ENCODE data around the gene NLGN1.

NLGN1 gene

DNA sequence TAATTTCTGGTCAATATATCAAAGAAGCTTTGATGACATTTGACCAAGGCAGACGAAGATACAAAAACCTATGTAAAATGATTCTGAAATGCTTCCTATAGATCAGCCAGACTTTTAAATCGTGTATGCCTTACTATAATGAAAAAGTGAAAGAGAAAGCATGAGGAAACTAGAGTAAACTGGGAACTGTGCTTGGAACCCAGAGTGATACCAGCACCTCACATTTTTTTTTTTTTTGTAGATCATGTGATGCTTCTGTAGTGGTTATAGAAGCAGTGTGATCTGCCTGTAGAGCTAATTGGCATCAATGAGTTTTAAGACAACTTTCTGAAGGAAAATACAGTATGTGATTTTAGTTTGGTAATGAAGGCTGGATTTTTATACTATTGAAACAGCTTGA is 150.7 kb downstream of the NLGN1 start:
- no peaks in the 10 kb centered on the region for H3K36me3 ChIP-seq (ENCODE audit: control insufficient read depth in 4 of 4, insufficient read depth in 4 of 4, low read length in 3 of 4)
- no peak overlapping the region for H3K27ac ChIP-seq (ENCODE audit: insufficient read depth in 1 of 2, low read depth in 1 of 2, low read length in 2 of 2, poor library complexity in 1 of 2, severe bottlenecking in 2 of 2)
- CTCF ChIA-PET: no interaction called here
- no CpG with 5 or more reads among the region's 2 CpGs for WGBS (ENCODE audit: insufficient coverage)
- POLR2A ChIA-PET: no interaction called here
- peak overlapping the region in 5 of 7 experiments; percentile 13 to 59 (median 42) for H3K4me3 ChIP-seq (ENCODE audit: control insufficient read depth in 1 of 7, extremely low read depth in 1 of 7, insufficient read depth in 4 of 7, low read depth in 2 of 7, low read length in 6 of 7)
- H3K9me3 ChIP-seq (ENCODE audit: control extremely low read depth in 1 of 5, control insufficient read depth in 4 of 5, insufficient read depth in 2 of 5, low read depth in 1 of 5, low read length in 4 of 5): no peaks in the 10 kb centered on the region
- peak; percentile 9 to 56 (median 51) for DNase-seq
- no peaks in the 10 kb centered on the region for H3K27me3 ChIP-seq (replicated peaks in 2 of 5; ENCODE audit: control insufficient read depth in 4 of 5, insufficient read depth in 5 of 5, low read length in 4 of 5)
- H3K4me1 ChIP-seq (ENCODE audit: control extremely low read depth in 1 of 4, control insufficient read depth in 4 of 4, insufficient read depth in 4 of 4, low read length in 3 of 4): peaks cover 0 to 4% (median 0%) of the 10 kb centered on the region in 4 experiments

- no peak overlapping the region for H3K27ac ChIP-seq (ENCODE audit: insufficient read depth in 1 of 2, low read depth in 1 of 2, low read length in 2 of 2, poor library complexity in 1 of 2, severe bottlenecking in 2 of 2)
- ChIA-PET CTCF (interaction anchor here (1.0 to 2.3 kb wide), 5 partner anchors 9 to 180 kb away, joined by 3 to 7 read pairs (median 4); no protein-coding TSS in a partner anchor), POLR2A (no interaction called here)
- WGBS (ENCODE audit: insufficient coverage): 0% methylated on average over 1 of the region's 4 CpGs
- H3K27me3 ChIP-seq (replicated peaks in 2 of 5; ENCODE audit: control insufficient read depth in 4 of 5, insufficient read depth in 5 of 5, low read length in 4 of 5): no peaks in the 10 kb centered on the region
- H3K4me1 ChIP-seq (ENCODE audit: control extremely low read depth in 1 of 4, control insufficient read depth in 4 of 4, insufficient read depth in 4 of 4, low read length in 3 of 4): peaks cover 0 to 4% (median 0%) of the 10 kb centered on the region in 4 experiments
- no peak for DNase-seq
- H3K4me3 ChIP-seq (ENCODE audit: control insufficient read depth in 1 of 7, extremely low read depth in 1 of 7, insufficient read depth in 4 of 7, low read depth in 2 of 7, low read length in 6 of 7): no peak overlapping the region
- no peaks in the 10 kb centered on the region for H3K9me3 ChIP-seq (ENCODE audit: control extremely low read depth in 1 of 5, control insufficient read depth in 4 of 5, insufficient read depth in 2 of 5, low read depth in 1 of 5, low read length in 4 of 5)
- no peaks in the 10 kb centered on the region for H3K36me3 ChIP-seq (ENCODE audit: control insufficient read depth in 4 of 4, insufficient read depth in 4 of 4, low read length in 3 of 4)
Observed at GRCh38 chr3:173552526-173552925, 155.0 kb downstream of the NLGN1 start.

DNA sequence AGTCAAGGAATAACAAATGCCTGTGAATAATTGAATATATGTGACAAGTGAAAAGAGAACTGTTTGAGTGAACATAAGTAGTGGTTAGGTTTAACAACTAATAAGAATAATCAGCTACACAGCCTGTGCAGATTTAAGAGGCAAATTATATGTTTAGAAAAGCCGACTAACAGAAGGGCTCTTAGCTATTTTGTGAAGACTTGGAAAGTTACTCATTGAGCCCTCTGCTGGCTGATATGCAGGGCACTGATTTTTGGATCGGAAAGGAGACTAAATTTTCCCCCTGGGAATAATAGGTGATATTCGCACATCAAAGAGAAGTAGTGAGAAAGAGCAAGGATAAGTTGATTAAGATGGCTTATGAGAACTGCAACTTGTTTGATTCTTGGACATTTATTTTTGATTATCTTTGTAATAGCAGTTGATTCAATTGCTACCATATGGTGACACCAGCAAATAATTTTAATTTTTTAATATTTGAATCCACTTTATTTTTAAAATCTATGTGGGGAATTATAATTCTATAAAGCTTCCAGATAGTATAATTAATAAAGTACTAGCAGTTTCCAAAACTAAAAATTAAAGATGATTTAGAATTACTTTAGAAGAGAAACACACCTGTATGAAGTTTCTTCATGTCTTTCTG is 156.2 kb downstream of the NLGN1 start:
- 15% methylated on average over 3 of the region's 3 CpGs for WGBS (ENCODE audit: insufficient coverage)
- Histone ChIP-seq H3K9me3 (ENCODE audit: control extremely low read depth in 1 of 5, control insufficient read depth in 4 of 5, insufficient read depth in 2 of 5, low read depth in 1 of 5, low read length in 4 of 5) (no peaks in the 10 kb centered on the region), H3K27ac (ENCODE audit: insufficient read depth in 1 of 2, low read depth in 1 of 2, low read length in 2 of 2, poor library complexity in 1 of 2, severe bottlenecking in 2 of 2) (no peak overlapping the region), H3K4me1 (ENCODE audit: control extremely low read depth in 1 of 4, control insufficient read depth in 4 of 4, insufficient read depth in 4 of 4, low read length in 3 of 4) (peaks cover 0 to 4% (median 0%) of the 10 kb centered on the region in 4 experiments), H3K4me3 (ENCODE audit: control insufficient read depth in 1 of 7, extremely low read depth in 1 of 7, insufficient read depth in 4 of 7, low read depth in 2 of 7, low read length in 6 of 7) (no peak overlapping the region), H3K36me3 (ENCODE audit: control insufficient read depth in 4 of 4, insufficient read depth in 4 of 4, low read length in 3 of 4) (no peaks in the 10 kb centered on the region), H3K27me3 (replicated peaks in 2 of 5; ENCODE audit: control insufficient read depth in 4 of 5, insufficient read depth in 5 of 5, low read length in 4 of 5) (no peaks in the 10 kb centered on the region)
- ChIA-PET CTCF (interaction anchor here (0.9 to 2.3 kb wide), 6 partner anchors 10 to 744 kb away, joined by 3 to 7 read pairs (median 4); no protein-coding TSS in a partner anchor), POLR2A (no interaction called here)
- peak; percentile 21 to 48 (median 41) for DNase-seq

GRCh38 chr3:173556546-173556945 is 159.0 kb downstream of the NLGN1 start:
- CTCF ChIA-PET: no interaction called here

DNA sequence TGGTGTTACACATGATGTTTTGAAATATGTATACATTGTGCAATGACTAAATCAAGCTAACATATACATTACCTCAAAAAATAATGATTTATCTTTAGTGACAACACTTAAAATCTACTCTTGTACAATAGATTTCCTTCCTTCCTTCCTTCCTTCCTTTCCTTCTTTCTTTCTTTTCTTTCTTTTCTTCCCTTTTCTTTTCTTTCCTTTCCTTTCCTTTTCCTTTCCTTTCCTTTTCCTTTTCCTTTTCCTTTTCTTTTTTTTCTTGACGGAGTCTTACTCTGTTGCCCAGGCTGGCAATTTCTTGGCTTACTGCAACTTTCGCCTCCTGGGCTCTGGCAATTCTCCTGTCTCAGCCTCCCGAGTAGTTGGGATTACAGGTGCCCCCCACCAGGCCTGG is 170.5 kb downstream of the NLGN1 start:
- ChIA-PET CTCF (interaction anchor here (0.9 kb wide), 1 partner anchor 14 kb away, joined by 3 read pairs; no protein-coding TSS in a partner anchor), POLR2A (no interaction called here)
- 100% methylated on average over 1 of the region's 3 CpGs for WGBS (ENCODE audit: insufficient coverage)
- no peaks in the 10 kb centered on the region for H3K27me3 ChIP-seq (replicated peaks in 2 of 5; ENCODE audit: control insufficient read depth in 4 of 5, insufficient read depth in 5 of 5, low read length in 4 of 5)
- H3K36me3 ChIP-seq (ENCODE audit: control insufficient read depth in 4 of 4, insufficient read depth in 4 of 4, low read length in 3 of 4): no peaks in the 10 kb centered on the region
- no peak for DNase-seq
- no peak overlapping the region for H3K4me3 ChIP-seq (ENCODE audit: control insufficient read depth in 1 of 7, extremely low read depth in 1 of 7, insufficient read depth in 4 of 7, low read depth in 2 of 7, low read length in 6 of 7)
- H3K9me3 ChIP-seq (ENCODE audit: control extremely low read depth in 1 of 5, control insufficient read depth in 4 of 5, insufficient read depth in 2 of 5, low read depth in 1 of 5, low read length in 4 of 5): no peaks in the 10 kb centered on the region
- no peak overlapping the region for H3K27ac ChIP-seq (ENCODE audit: insufficient read depth in 1 of 2, low read depth in 1 of 2, low read length in 2 of 2, poor library complexity in 1 of 2, severe bottlenecking in 2 of 2)
- H3K4me1 ChIP-seq (ENCODE audit: control extremely low read depth in 1 of 4, control insufficient read depth in 4 of 4, insufficient read depth in 4 of 4, low read length in 3 of 4): no peaks in the 10 kb centered on the region

More at GRCh38 chr3:173556546-173556945, 159.0 kb downstream of the NLGN1 start:
- Histone ChIP-seq H3K4me1 (ENCODE audit: control extremely low read depth in 1 of 4, control insufficient read depth in 4 of 4, insufficient read depth in 4 of 4, low read length in 3 of 4) (peaks cover 0 to 4% (median 0%) of the 10 kb centered on the region in 4 experiments), H3K27me3 (replicated peaks in 2 of 5; ENCODE audit: control insufficient read depth in 4 of 5, insufficient read depth in 5 of 5, low read length in 4 of 5) (no peaks in the 10 kb centered on the region), H3K9me3 (ENCODE audit: control extremely low read depth in 1 of 5, control insufficient read depth in 4 of 5, insufficient read depth in 2 of 5, low read depth in 1 of 5, low read length in 4 of 5) (no peaks in the 10 kb centered on the region), H3K4me3 (ENCODE audit: control insufficient read depth in 1 of 7, extremely low read depth in 1 of 7, insufficient read depth in 4 of 7, low read depth in 2 of 7, low read length in 6 of 7) (no peak overlapping the region), H3K27ac (ENCODE audit: insufficient read depth in 1 of 2, low read depth in 1 of 2, low read length in 2 of 2, poor library complexity in 1 of 2, severe bottlenecking in 2 of 2) (no peak overlapping the region), H3K36me3 (ENCODE audit: control insufficient read depth in 4 of 4, insufficient read depth in 4 of 4, low read length in 3 of 4) (no peaks in the 10 kb centered on the region)
- DNase-seq: no peak
- POLR2A ChIA-PET: no interaction called here
- 88% methylated on average over 1 of the region's 2 CpGs for WGBS (ENCODE audit: insufficient coverage)

DNA sequence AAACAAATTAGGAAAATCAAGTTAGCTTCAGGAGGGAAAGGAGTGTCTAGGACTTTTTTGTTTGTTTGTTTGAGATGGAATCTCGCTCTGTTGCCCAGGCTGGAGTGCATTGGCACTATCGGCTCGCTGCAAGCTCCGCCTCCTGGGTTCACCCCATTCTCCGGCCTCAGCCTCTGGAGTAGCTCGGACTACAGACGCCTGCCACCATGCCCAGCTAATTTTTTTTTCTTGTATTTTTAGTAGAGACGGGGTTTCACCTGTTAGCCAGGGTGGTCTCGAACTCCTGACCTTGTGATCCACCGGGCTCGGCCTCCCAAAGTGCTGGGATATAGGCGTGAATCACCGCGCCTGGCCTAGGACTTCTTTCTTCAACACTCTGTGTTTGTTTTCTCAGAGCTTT is 171.1 kb downstream of the NLGN1 start:
- POLR2A ChIA-PET: no interaction called here
- no peak for DNase-seq
- CTCF ChIA-PET: no interaction called here
- Histone ChIP-seq H3K4me1 (ENCODE audit: control extremely low read depth in 1 of 4, control insufficient read depth in 4 of 4, insufficient read depth in 4 of 4, low read length in 3 of 4) (no peaks in the 10 kb centered on the region), H3K27me3 (replicated peaks in 2 of 5; ENCODE audit: control insufficient read depth in 4 of 5, insufficient read depth in 5 of 5, low read length in 4 of 5) (no peaks in the 10 kb centered on the region), H3K36me3 (ENCODE audit: control insufficient read depth in 4 of 4, insufficient read depth in 4 of 4, low read length in 3 of 4) (no peaks in the 10 kb centered on the region), H3K9me3 (ENCODE audit: control extremely low read depth in 1 of 5, control insufficient read depth in 4 of 5, insufficient read depth in 2 of 5, low read depth in 1 of 5, low read length in 4 of 5) (no peaks in the 10 kb centered on the region), H3K27ac (ENCODE audit: insufficient read depth in 1 of 2, low read depth in 1 of 2, low read length in 2 of 2, poor library complexity in 1 of 2, severe bottlenecking in 2 of 2) (no peak overlapping the region), H3K4me3 (ENCODE audit: control insufficient read depth in 1 of 7, extremely low read depth in 1 of 7, insufficient read depth in 4 of 7, low read depth in 2 of 7, low read length in 6 of 7) (no peak overlapping the region)
- WGBS (ENCODE audit: insufficient coverage): 97% methylated on average over 14 of the region's 14 CpGs

DNA sequence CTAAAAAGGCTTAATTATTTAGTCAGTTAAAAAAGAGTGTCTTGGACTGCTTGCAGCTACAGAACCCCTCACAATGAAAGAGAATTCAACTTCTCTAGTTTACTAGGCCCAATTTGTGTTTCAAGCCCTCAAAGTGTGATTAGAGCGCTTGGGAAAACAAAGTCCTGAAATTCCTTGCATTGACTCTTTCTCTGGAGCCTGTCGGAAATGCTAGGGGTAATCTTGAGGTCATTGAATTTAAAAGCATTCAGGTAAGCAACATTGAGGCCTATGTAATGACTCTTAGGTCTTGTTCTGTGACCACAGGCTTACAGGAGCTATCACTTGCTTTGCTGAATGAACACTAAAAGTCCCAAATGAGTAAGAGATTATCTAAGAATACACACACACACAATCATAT is 186.0 kb downstream of the NLGN1 start:
- no peak for DNase-seq
- Histone ChIP-seq H3K27me3 (replicated peaks in 2 of 5; ENCODE audit: control insufficient read depth in 4 of 5, insufficient read depth in 5 of 5, low read length in 4 of 5) (peaks cover 2 to 28% (median 13%) of the 10 kb centered on the region in 5 experiments), H3K4me3 (ENCODE audit: control insufficient read depth in 1 of 7, extremely low read depth in 1 of 7, insufficient read depth in 4 of 7, low read depth in 2 of 7, low read length in 6 of 7) (no peak overlapping the region), H3K36me3 (ENCODE audit: control insufficient read depth in 4 of 4, insufficient read depth in 4 of 4, low read length in 3 of 4) (no peaks in the 10 kb centered on the region), H3K4me1 (ENCODE audit: control extremely low read depth in 1 of 4, control insufficient read depth in 4 of 4, insufficient read depth in 4 of 4, low read length in 3 of 4) (peaks cover 0 to 17% (median 12%) of the 10 kb centered on the region in 4 experiments), H3K27ac (ENCODE audit: insufficient read depth in 1 of 2, low read depth in 1 of 2, low read length in 2 of 2, poor library complexity in 1 of 2, severe bottlenecking in 2 of 2) (no peak overlapping the region), H3K9me3 (ENCODE audit: control extremely low read depth in 1 of 5, control insufficient read depth in 4 of 5, insufficient read depth in 2 of 5, low read depth in 1 of 5, low read length in 4 of 5) (no peaks in the 10 kb centered on the region)
- CTCF ChIA-PET: no interaction called here
- POLR2A ChIA-PET: no interaction called here
- WGBS (ENCODE audit: insufficient coverage): 94% methylated on average over 2 of the region's 2 CpGs

Data from common myeloid progenitor, CD34-positive (primary cell).